Stimulated activated CD4-positive, alpha-beta T cell treated with anti-CD3 and anti-CD28 coated beads, Interleukin-4, amount 100 ng/mL, for 4 hours (primary cell): ENCODE data around the gene GRID2.

Experiments used
- DNase-seq, 2 experiments: peaks; one replicate each; pipeline ENCODE4 v3.0.0-alpha.2; 2020

The GRID2 gene

GRCh38 chr4:93444860-93445259, 1141.1 kb downstream of the GRID2 start:
- no peak for DNase-seq

- no peak for DNase-seq
Observed at GRCh38 chr4:93446038-93446437, 1142.3 kb downstream of the GRID2 start.

- no peak for DNase-seq
Observed at GRCh38 chr4:93448691-93449293, 1145.0 kb downstream of the GRID2 start.

- DNase-seq, result no peak
Observed at GRCh38 chr4:93451954-93452353, 1148.2 kb downstream of the GRID2 start.

- no peak for DNase-seq
Observed at GRCh38 chr4:93461541-93461940, 1157.8 kb downstream of the GRID2 start.

GRCh38 chr4:93466446-93466845, 1162.7 kb downstream of the GRID2 start:
- no peak for DNase-seq

- no peak for DNase-seq
Observed at GRCh38 chr4:93467484-93468155, 1163.9 kb downstream of the GRID2 start.

- DNase-seq, result no peak
Observed at GRCh38 chr4:93469560-93469959, 1165.8 kb downstream of the GRID2 start.

GRCh38 chr4:93475730-93476129, 1172.0 kb downstream of the GRID2 start:
- no peak for DNase-seq

GRCh38 chr4:93478805-93479204, 1175.0 kb downstream of the GRID2 start:
- DNase-seq, result no peak

- DNase-seq, result no peak
Observed at GRCh38 chr4:93480452-93480851, 1176.7 kb downstream of the GRID2 start.

- DNase-seq, result no peak
Observed at GRCh38 chr4:93495346-93495745, 1191.6 kb downstream of the GRID2 start.

- no peak for DNase-seq
Observed at GRCh38 chr4:93501244-93501643, 1197.5 kb downstream of the GRID2 start.

GRCh38 chr4:93501946-93502345, 1198.2 kb downstream of the GRID2 start:
- no peak for DNase-seq

GRCh38 chr4:93502991-93503390, 1199.2 kb downstream of the GRID2 start:
- DNase-seq, result no peak

GRCh38 chr4:93513851-93514250, 1210.1 kb downstream of the GRID2 start:
- DNase-seq, result no peak

GRCh38 chr4:93515208-93515607, 1211.4 kb downstream of the GRID2 start:
- DNase-seq, result no peak

- DNase-seq, result no peak
Observed at GRCh38 chr4:93529692-93530372, 1226.1 kb downstream of the GRID2 start.

- no peak for DNase-seq
Observed at GRCh38 chr4:93532234-93532633, 1228.5 kb downstream of the GRID2 start.

- no peak for DNase-seq
Observed at GRCh38 chr4:93540562-93540961, 1236.8 kb downstream of the GRID2 start.

- no peak for DNase-seq
Observed at GRCh38 chr4:93561842-93562241, 1258.1 kb downstream of the GRID2 start.

GRCh38 chr4:93568758-93569157, 1265.0 kb downstream of the GRID2 start:
- no peak for DNase-seq

GRCh38 chr4:93573285-93573684, 1269.5 kb downstream of the GRID2 start:
- DNase-seq, result no peak

- DNase-seq, result no peak
Observed at GRCh38 chr4:93578942-93579341, 1275.2 kb downstream of the GRID2 start.
